HepG2 (cell line): ENCODE data around the gene ADAMTS8. TPM values are rescaled to one million over a fixed set of nuclear protein-coding genes. Genes with fewer than 3 reads are reported as not detected.

Experiments
- ATAC-seq: fragments of 200-7000 bp; cut with Tn5 transposase; 3 replicates; pipeline ENCODE4 v1.9.1; 2020; ENCODE audit warnings: mild to moderate bottlenecking, moderate library complexity
- BruUV-seq: library from RNA; stranded (reverse); fragments of 400-500 nt; replicated peaks from 2 replicates; lab custom pipeline; 2021; lab: Mats Ljungman, UMichigan
- CTCF ChIA-PET: fragments of 300-600 bp; formaldehyde crosslinking; extraction: SDS; loops from one replicate; lab custom pipeline; 2021; ENCODE audit warnings: low total read pairs, inconsistent platforms, low intra/inter-chr PET ratio; lab: Yijun Ruan, JAX
- POLR2A ChIA-PET: fragments of 350-600 bp; sonication (Branson Sonifier 250); formaldehyde crosslinking; loops from one replicate; lab custom pipeline; 2020; ENCODE audit warnings: antibody characterized with exemption, inconsistent platforms; lab: Yijun Ruan, JAX
- DNase-seq: peaks from one replicate; pipeline ENCODE4 v3.0.0-alpha.2; 2015; ENCODE audit warnings: low spot score
- FAIRE-seq: peaks from 3 replicates; lab custom pipeline; 2011; peaks lifted over from hg19 to GRCh38; lab: Jason Lieb, UNC
- H2AFZ ChIP-seq: one replicate; pipeline ENCODE4 v1.6.1; 2011; ENCODE audit warnings: low read length, inconsistent platforms
- H3K27ac ChIP-seq: fragments of 300-600 bp; 3 replicates; pipeline ENCODE4 v1.8.0; 2011; ENCODE audit warnings: mixed run types, mild to moderate bottlenecking, mixed read lengths, low read length, inconsistent platforms; ENCODE audit not compliant: insufficient read depth; ENCODE audit errors: extremely low read length
- H3K27me3 ChIP-seq, 2 experiments: fragments of 200-600 bp in 1 of 2; 2 replicates in 1 of 2; 3 replicates in 1 of 2; pipeline versions ENCODE4 v1.6.0 to v1.8.0; 2011; ENCODE audit warnings: low read length in 2 of 2, mild to moderate bottlenecking in 2 of 2, moderate library complexity in 2 of 2, inconsistent platforms in 1 of 2; ENCODE audit not compliant: insufficient read depth in 2 of 2, control insufficient read depth in 1 of 2
- H3K36me3 ChIP-seq, 2 experiments: fragments of 200-600 bp in 1 of 2; replicated peaks in 1 of 2; 2 replicates in 1 of 2; 3 replicates in 1 of 2; pipeline versions ENCODE4 v1.5.1 to v1.8.0; 2011; ENCODE audit warnings: low read length in 2 of 2, inconsistent platforms in 1 of 2; ENCODE audit not compliant: insufficient read depth in 2 of 2, control insufficient read depth in 1 of 2
- H3K4me1 ChIP-seq: 2 replicates; pipeline ENCODE4 v1.5.1; 2012; ENCODE audit warnings: low read length, inconsistent platforms; ENCODE audit not compliant: insufficient read depth
- H3K4me2 ChIP-seq: 2 replicates; pipeline ENCODE4 v1.6.0; 2011; ENCODE audit warnings: low read depth, low read length, inconsistent platforms
- H3K4me3 ChIP-seq, 3 experiments: fragments of 200-600 bp in 1 of 3; sonication (generic), shearing (Covaris generic) in 1 of 3; replicated peaks in 1 of 3; 2 replicates each; pipeline ENCODE4 v1.5.1; 2011 to 2016; ENCODE audit warnings: low read length in 3 of 3, inconsistent platforms in 2 of 3, low read depth in 2 of 3, mild to moderate bottlenecking in 2 of 3, control low read depth in 1 of 3, mixed read lengths in 1 of 3; ENCODE audit not compliant: insufficient read depth in 1 of 3
- H3K79me2 ChIP-seq: one replicate; pipeline ENCODE4 v1.6.1; 2011; ENCODE audit warnings: low read length, inconsistent platforms; ENCODE audit not compliant: insufficient read depth
- H3K9ac ChIP-seq: 2 replicates; pipeline ENCODE4 v1.6.0; 2011; ENCODE audit warnings: mild to moderate bottlenecking, low read depth, low read length, inconsistent platforms; ENCODE audit not compliant: insufficient read depth
- H3K9me3 ChIP-seq: 2 replicates; pipeline ENCODE4 v1.5.1; 2012; ENCODE audit warnings: mild to moderate bottlenecking, low read length
- H4K20me1 ChIP-seq: 2 replicates; pipeline ENCODE4 v1.6.0; 2011; ENCODE audit warnings: inconsistent platforms, mild to moderate bottlenecking, low read length, moderate library complexity; ENCODE audit not compliant: insufficient read depth
- ATRX ChIP-seq: sonication (generic); formaldehyde crosslinking; IDR thresholded peaks from 2 replicates; pipeline ENCODE4 v1.4.0; 2020; ENCODE audit warnings: missing genetic modification reagents, borderline replicate concordance
- FOXJ3 ChIP-seq: sonication (generic); formaldehyde crosslinking; IDR thresholded peaks from 2 replicates; pipeline ENCODE4 v1.4.0; 2020; ENCODE audit warnings: missing genetic modification reagents, mild to moderate bottlenecking, borderline replicate concordance
- FUBP1 ChIP-seq: sonication (generic); formaldehyde crosslinking; IDR thresholded peaks from 2 replicates; pipeline ENCODE4 v1.5.1; 2020; ENCODE audit warnings: missing genetic modification reagents, mild to moderate bottlenecking, borderline replicate concordance
- KDM1A ChIP-seq: IDR thresholded peaks from 2 replicates; pipeline ENCODE4 v1.6.1; 2016; ENCODE audit warnings: missing compliant biosample characterization
- MTF2 ChIP-seq: sonication (generic); formaldehyde crosslinking; IDR thresholded peaks from 2 replicates; pipeline ENCODE4 v1.5.0; 2020; ENCODE audit warnings: missing genetic modification reagents, borderline replicate concordance
- NFIB ChIP-seq: sonication (generic); formaldehyde crosslinking; IDR thresholded peaks from 2 replicates; pipeline ENCODE4 v1.9.0; 2021; ENCODE audit warnings: missing genetic modification reagents, mild to moderate bottlenecking, borderline replicate concordance
- SP1 ChIP-seq, 2 experiments: fragments of 450-650 bp in 1 of 2; sonication (generic) in 1 of 2; formaldehyde crosslinking in 1 of 2; IDR thresholded peaks; 2 replicates each; pipeline versions ENCODE4 v1.4.0 to v1.6.1; 2016 to 2020; ENCODE audit warnings: missing genetic modification reagents in 1 of 2
- STAG1 ChIP-seq: sonication (generic); formaldehyde crosslinking; IDR thresholded peaks from 2 replicates; pipeline ENCODE4 v1.4.0; 2020; ENCODE audit warnings: missing genetic modification reagents
- ZBTB39 ChIP-seq: sonication (generic); formaldehyde crosslinking; IDR thresholded peaks from 2 replicates; pipeline ENCODE4 v1.5.0; 2020; ENCODE audit warnings: missing genetic modification reagents
- ZNF446 ChIP-seq: sonication (generic); formaldehyde crosslinking; IDR thresholded peaks from 2 replicates; pipeline ENCODE4 v1.5.0; 2020; ENCODE audit warnings: mild to moderate bottlenecking, missing genetic modification reagents
- ZNF777 ChIP-seq: sonication (generic); formaldehyde crosslinking; IDR thresholded peaks from 2 replicates; pipeline ENCODE4 v1.4.0; 2020; ENCODE audit warnings: missing genetic modification reagents
- WGBS: methylation state at CpG from one replicate; pipeline ENCODE4 v1.1.6; 2017; ENCODE audit warnings: low lambda C conversion rate; 5-methylcytosine and 5-hydroxymethylcytosine counted together
- in situ Hi-C: cut with HindIII; loops from 2 replicates; pipeline ENCODE4 v1.10.0; 2017; ENCODE audit warnings: low pct_unique_long_range_greater_than_20kb; ENCODE audit not compliant: extremely low pct_ligation_motif_present
- intact Hi-C: fragments of 100-400 bp; cut with micrococcal nuclease; formaldehyde crosslinking; loops from one replicate; pipeline ENCODE4 v1.10.0; 2022; ENCODE audit not compliant: unreplicated experiment
- polyA plus RNA-seq, 8 experiments: library from polyadenylated mRNA; depleted of rRNA in 3 of 8; stranded (reverse) in 7 of 8; unstranded in 1 of 8; fragments of >200 nt; fragmentation: Illumina TruSeq in 4 of 8; extraction: Trizol in 4 of 8; gene quantifications; 2 replicates each; pipeline versions ENCODE4 v1.2.1 to v1.2.3, GENCODE V29; 2011 to 2016; ENCODE audit warnings: low read depth in 4 of 8, missing spikeins in 1 of 8, mixed read lengths in 1 of 8; ENCODE audit not compliant: insufficient read depth in 1 of 8
- total RNA-seq, 5 experiments: library from RNA; depleted of rRNA; stranded (reverse); fragments of >200 nt; fragmentation: Illumina TruSeq; extraction: Trizol; gene quantifications; 2 replicates each; pipeline ENCODE4 v1.2.3, GENCODE V29; 2016; ENCODE audit warnings: low read depth in 1 of 5

ADAMTS8 gene
- total and polyA plus RNA-seq, 2 of the 13 experiments (the other 11 are each of a cell fraction or from before 2014, with no cell fraction given) = not detected

- peak; percentile 8 for ATAC-seq
Measured at GRCh38 chr11:130427581-130428315, 661 bp downstream of the ADAMTS8 start.

GRCh38 chr11:130426837-130427341 lies 1.5 kb downstream of the ADAMTS8 start:
- ChIA-PET POLR2A (no interaction called here), CTCF (no interaction called here)
- no peak overlapping the region for H2AFZ ChIP-seq
- TF ChIP-seq STAG1 (CRISPR knock-in tag) = no peak
- no peak for TF ChIP-seq FUBP1 (CRISPR knock-in tag)
- TF ChIP-seq ATRX (CRISPR knock-in tag) = no peak
- no peak for TF ChIP-seq FOXJ3 (CRISPR knock-in tag)
- TF ChIP-seq KDM1A (CRISPR knock-in tag) = no peak
- no peak for TF ChIP-seq ZBTB39 (CRISPR knock-in tag)
- no peak overlapping the region for H3K4me3 ChIP-seq
- H3K9me3 ChIP-seq = no peaks in the 10 kb centered on the region
- H3K27me3 ChIP-seq = peaks cover 8 to 77% of the 10 kb centered on the region in 2 experiments; a peak in 4 of 5 replicates
- H4K20me1 ChIP-seq = no peaks in the 10 kb centered on the region
- in situ Hi-C loops = no loop called here
- 36% methylated on average over 15 of the region's 18 CpGs for WGBS
- ATAC-seq (no peak), FAIRE-seq (no peak), DNase-seq (no peak)
- H3K79me2 ChIP-seq = no peaks in the 10 kb centered on the region
- no TSS peak for BruUV-seq
- no peak overlapping the region for H3K4me2 ChIP-seq
- no peaks in the 10 kb centered on the region for H3K4me1 ChIP-seq
- intact Hi-C loops = no loop called here
- no peak overlapping the region for H3K27ac ChIP-seq
- H3K9ac ChIP-seq = no peak overlapping the region
- H3K36me3 ChIP-seq = no peaks in the 10 kb centered on the region

More at GRCh38 chr11:130427581-130428315, 661 bp downstream of the ADAMTS8 start:
- TF ChIP-seq NFIB = no peak
- no peak for TF ChIP-seq ZNF446 (CRISPR knock-in tag)
- 0 out of 2 replicates have a peak, but pooled peaks have one; percentile 19 for TF ChIP-seq MTF2 (CRISPR knock-in tag)
- no peak for TF ChIP-seq SP1 (IDR thresholded peaks at IDR 0.05)
- no peak for TF ChIP-seq SP1 (CRISPR knock-in tag; IDR thresholded peaks at IDR 0.05)
- peak; percentile 53; the same call in 1 of the 2 replicates for TF ChIP-seq ZNF777 (CRISPR knock-in tag)
- H3K36me3 ChIP-seq = no peaks in the 10 kb centered on the region
- CTCF ChIA-PET = no interaction called here
- no peaks in the 10 kb centered on the region for H3K79me2 ChIP-seq
- intact Hi-C loops (no loop called here), in situ Hi-C loops (no loop called here)
- no peak overlapping the region for H3K27ac ChIP-seq
- no peak for DNase-seq
- H3K4me3 ChIP-seq = peak overlapping the region in 1 of 3 experiments; percentile 10; a peak in 1 of 6 replicates
- H3K9me3 ChIP-seq = no peaks in the 10 kb centered on the region
- WGBS = 28% methylated on average over 29 of the region's 84 CpGs
- POLR2A ChIA-PET = no interaction called here
- H2AFZ ChIP-seq = no peak overlapping the region
- H3K4me1 ChIP-seq = no peaks in the 10 kb centered on the region
- H3K27me3 ChIP-seq = peaks cover 8 to 70% of the 10 kb centered on the region in 2 experiments; a peak in 4 of 5 replicates
- FAIRE-seq = no peak
- no TSS peak for BruUV-seq
- peak overlapping the region; percentile 5; the same call in 1 of the 2 replicates for H3K4me2 ChIP-seq
- H4K20me1 ChIP-seq = no peaks in the 10 kb centered on the region
- no peak overlapping the region for H3K9ac ChIP-seq
